ENCODE data around the gene PEX5L.

The PEX5L gene

GRCh38 chr3:180036671-180037455, at the start of gene PEX5L:
TSS of gene PEX5L (minus strand) at chr3:180036937. CDS start at chr3:180036599, 338 bp downstream.
- no peak for FAIRE-seq
- DNase-seq (ENCODE audit: insufficient read length, low spot score) = peak; percentile 27
- TF ChIP-seq CTCF (IDR thresholded peaks at IDR 0.05; ENCODE audit: insufficient read depth, missing control alignments) = no peak

GRCh38 chr3:180085122-180085710, 48.5 kb upstream of the PEX5L start:
- TF ChIP-seq CTCF (IDR thresholded peaks at IDR 0.05; ENCODE audit: insufficient read depth, missing control alignments) = no peak
- no peak for DNase-seq (ENCODE audit: insufficient read length, low spot score)
- FAIRE-seq = no peak

- no peak for TF ChIP-seq CTCF (IDR thresholded peaks at IDR 0.05; ENCODE audit: insufficient read depth, missing control alignments)
- DNase-seq (ENCODE audit: insufficient read length, low spot score) (no peak), FAIRE-seq (no peak)
Observed at GRCh38 chr3:180082699-180083098, 46.0 kb upstream of the PEX5L start.

GRCh38 chr3:180078592-180078991, 41.9 kb upstream of the PEX5L start:
- FAIRE-seq (no peak), DNase-seq (ENCODE audit: insufficient read length, low spot score) (no peak)
- no peak for TF ChIP-seq CTCF (IDR thresholded peaks at IDR 0.05; ENCODE audit: insufficient read depth, missing control alignments)

- FAIRE-seq = no peak
- DNase-seq (ENCODE audit: insufficient read length, low spot score) = no peak
- TF ChIP-seq CTCF (IDR thresholded peaks at IDR 0.05; ENCODE audit: insufficient read depth, missing control alignments) = no peak
Observed at GRCh38 chr3:180073561-180073960, 36.8 kb upstream of the PEX5L start.

- TF ChIP-seq CTCF (IDR thresholded peaks at IDR 0.05; ENCODE audit: insufficient read depth, missing control alignments) = no peak
- FAIRE-seq = no peak
Observed at GRCh38 chr3:180072786-180073185, 36.0 kb upstream of the PEX5L start.

GRCh38 chr3:180070925-180071324, 34.2 kb upstream of the PEX5L start:
- DNase-seq (ENCODE audit: insufficient read length, low spot score) (no peak), FAIRE-seq (no peak)
- TF ChIP-seq CTCF (IDR thresholded peaks at IDR 0.05; ENCODE audit: insufficient read depth, missing control alignments) = no peak

More at GRCh38 chr3:180072786-180073185, 36.0 kb upstream of the PEX5L start:
- no peak for DNase-seq (ENCODE audit: insufficient read length, low spot score)

All from D721Med (cell line).